Fibroblast of lung (primary cell): ENCODE results near the gene CHTF18. TPM values are rescaled to one million over a fixed set of nuclear protein-coding genes. Genes with fewer than 3 reads are reported as not detected.

Experiments
- DNase-seq, 2 donors: peaks; one replicate each; pipeline versions ENCODE4 v3.0.0 to v3.0.0-alpha.2; 2010; ENCODE audit warnings: low read depth in 2 of 2
- H2AFZ ChIP-seq: 2 replicates; pipeline ENCODE4 v1.5.1; 2012; ENCODE audit warnings: low read length, control low read depth, inconsistent platforms
- H3K27ac ChIP-seq: 2 replicates; pipeline ENCODE4 v1.5.1; 2011; ENCODE audit warnings: low read length, control low read depth; ENCODE audit not compliant: insufficient read depth
- H3K27me3 ChIP-seq: 2 replicates; pipeline ENCODE4 v1.5.1; 2011; ENCODE audit warnings: mild to moderate bottlenecking, low read length; ENCODE audit not compliant: control insufficient read depth, insufficient read depth
- H3K36me3 ChIP-seq: 2 replicates; pipeline ENCODE4 v1.5.1; 2011; ENCODE audit warnings: low read length; ENCODE audit not compliant: control insufficient read depth, insufficient read depth
- H3K4me1 ChIP-seq: 2 replicates; pipeline ENCODE4 v1.5.1; 2011; ENCODE audit warnings: low read length; ENCODE audit not compliant: control insufficient read depth, insufficient read depth; ENCODE audit errors: extremely low read depth
- H3K4me2 ChIP-seq: 2 replicates; pipeline ENCODE4 v1.5.1; 2011; ENCODE audit warnings: low read length, control low read depth; ENCODE audit not compliant: insufficient read depth; ENCODE audit errors: extremely low read depth
- H3K4me3 ChIP-seq, 4 experiments: fragments of 200-600 bp in 1 of 4; sonication (generic) in 1 of 4; replicated peaks in 1 of 4; 2 replicates each; pipeline ENCODE4 v1.5.1; 2011 to 2016; ENCODE audit warnings: low read length in 4 of 4, low read depth in 3 of 4, mild to moderate bottlenecking in 3 of 4, control low read depth in 2 of 4, inconsistent platforms in 1 of 4, mixed read lengths in 1 of 4; ENCODE audit not compliant: insufficient read depth in 1 of 4; ENCODE audit errors: control extremely low read depth in 1 of 4
- H3K79me2 ChIP-seq: 2 replicates; pipeline ENCODE4 v1.5.1; 2012; ENCODE audit warnings: mild to moderate bottlenecking, low read length, inconsistent platforms; ENCODE audit not compliant: control insufficient read depth, insufficient read depth
- H3K9ac ChIP-seq: 2 replicates; pipeline ENCODE4 v1.5.1; 2011; ENCODE audit warnings: mild to moderate bottlenecking, low read length, control low read depth; ENCODE audit not compliant: insufficient read depth
- H3K9me3 ChIP-seq: 2 replicates; pipeline ENCODE4 v1.5.1; 2012; ENCODE audit warnings: low read depth, low read length; ENCODE audit not compliant: control insufficient read depth, insufficient read depth
- H4K20me1 ChIP-seq: 2 replicates; pipeline ENCODE4 v1.5.1; 2011; ENCODE audit warnings: low read length; ENCODE audit not compliant: control insufficient read depth, insufficient read depth; ENCODE audit errors: extremely low read depth
- CTCF ChIP-seq, 2 donors: IDR thresholded peaks in 1 of 2; conservative IDR thresholded peaks in 1 of 2; 1 replicate in 1 of 2; 2 replicates in 1 of 2; pipeline ENCODE4 v1.5.1; 2011 to 2012; ENCODE audit warnings: low read length in 2 of 2, control low read depth in 1 of 2, inconsistent platforms in 1 of 2, low read depth in 1 of 2, mild to moderate bottlenecking in 1 of 2
- EZH2 ChIP-seq: IDR thresholded peaks from 2 replicates; pipeline ENCODE4 v1.5.1; 2012; ENCODE audit warnings: low read length, control low read depth, mild to moderate bottlenecking; ENCODE audit errors: missing control alignments
- polyA plus RNA-seq, 2 donors: library from polyadenylated mRNA; depleted of rRNA in 1 of 2; stranded (reverse) in 1 of 2; unstranded in 1 of 2; fragments of >200 nt; gene quantifications; 2 replicates each; pipeline ENCODE4 v1.2.1, GENCODE V29; 2011 to 2012; ENCODE audit warnings: missing spikeins in 1 of 2
- total RNA-seq: library from RNA; depleted of rRNA; stranded (reverse); fragments of >200 nt; gene quantifications from 2 replicates; pipeline ENCODE4 v1.2.1, GENCODE V29; 2014

CHTF18 gene
- total and polyA plus RNA-seq, 2 donors (not counting 1 experiment from before 2014, with no cell fraction given): 1.1 to 4.3 TPM

DNA sequence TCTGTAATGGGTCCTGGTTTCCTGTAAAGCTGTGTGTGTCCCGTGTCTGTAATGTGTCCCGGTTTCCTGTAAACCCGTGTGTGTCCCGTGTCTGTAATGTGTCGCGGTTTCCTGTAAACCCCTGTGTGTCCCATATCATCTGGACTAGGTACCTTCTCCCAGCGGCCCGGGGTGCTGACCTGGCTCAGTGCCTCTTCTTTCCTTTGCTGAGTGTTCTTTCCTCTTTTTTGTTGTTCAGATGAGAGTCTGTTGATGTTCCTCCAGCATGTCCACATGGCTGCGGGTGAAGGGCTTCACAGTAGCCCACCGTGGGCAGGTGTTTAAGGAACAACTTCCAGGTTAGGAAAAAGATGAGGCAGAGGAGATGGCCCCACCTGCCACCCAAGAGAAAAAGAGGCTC, 58.7 kb downstream of the CHTF18 start:
- Histone ChIP-seq H3K27ac (no peak overlapping the region), H3K79me2 (no peaks in the 10 kb centered on the region), H3K36me3 (no peaks in the 10 kb centered on the region), H3K9ac (no peak overlapping the region), H3K4me2 (no peak overlapping the region), H4K20me1 (no peaks in the 10 kb centered on the region), H3K4me1 (no peaks in the 10 kb centered on the region), H3K9me3 (no peaks in the 10 kb centered on the region), H3K27me3 (no peaks in the 10 kb centered on the region), H3K4me3 (no peak overlapping the region), H2AFZ (no peak overlapping the region)
- DNase-seq: no peak
- TF ChIP-seq EZH2 (no peak), CTCF (conservative IDR thresholded peaks at IDR 0.05 in 1 of 2, IDR thresholded peaks at IDR 0.05 in 1 of 2; ENCODE audit: low read depth in 1 of 2, low read length in 2 of 2) (no peak)

Other genes starting within 250 kb of the CHTF18 start
- gene PRR35, start 228.2 kb upstream of the CHTF18 start, total RNA-seq: not detected in 2 replicates
- gene PRR35, start 228.2 kb upstream of the CHTF18 start, polyA plus RNA-seq: not detected in 2 replicates
- gene NHLRC4, start 221.6 kb upstream of the CHTF18 start, total RNA-seq: 2.1 and 3.3 TPM in 2 replicates
- 0.34 and 0.66 TPM in 2 replicates for gene NHLRC4, start 221.6 kb upstream of the CHTF18 start, polyA plus RNA-seq
- 20.5 and 22.3 TPM in 2 replicates for gene PIGQ, start 218.7 kb upstream of the CHTF18 start, total RNA-seq
- gene PIGQ, start 218.7 kb upstream of the CHTF18 start, polyA plus RNA-seq: 11.2 and 13.0 TPM in 2 replicates
- gene RAB40C, start 198.6 kb upstream of the CHTF18 start, total RNA-seq: 9.8 and 11.6 TPM in 2 replicates
- 3.2 and 3.7 TPM in 2 replicates for gene RAB40C, start 198.6 kb upstream of the CHTF18 start, polyA plus RNA-seq
- gene WFIKKN1, start 157.6 kb upstream of the CHTF18 start, total RNA-seq: under 0.01 and 0.17 TPM in 2 replicates
- not detected in 2 replicates for gene WFIKKN1, start 157.6 kb upstream of the CHTF18 start, polyA plus RNA-seq
- 71.7 and 75.2 TPM in 2 replicates for gene METTL26, start 152.3 kb upstream of the CHTF18 start, total RNA-seq
- 39.2 and 49.7 TPM in 2 replicates for gene METTL26, start 152.3 kb upstream of the CHTF18 start, polyA plus RNA-seq
- 18.0 and 21.8 TPM in 2 replicates for gene MCRIP2, start 146.8 kb upstream of the CHTF18 start, total RNA-seq
- 2.8 and 3.4 TPM in 2 replicates for gene MCRIP2, start 146.8 kb upstream of the CHTF18 start, polyA plus RNA-seq
- 4.6 and 4.8 TPM in 2 replicates for gene WDR90, start 139.3 kb upstream of the CHTF18 start, total RNA-seq
- gene WDR90, start 139.3 kb upstream of the CHTF18 start, polyA plus RNA-seq: 2.9 and 4.4 TPM in 2 replicates
- gene RHOT2, start 120.5 kb upstream of the CHTF18 start, total RNA-seq: 27.7 and 29.6 TPM in 2 replicates
- gene RHOT2, start 120.5 kb upstream of the CHTF18 start, polyA plus RNA-seq: 35.4 and 39.7 TPM in 2 replicates
- gene RHBDL1, start 112.9 kb upstream of the CHTF18 start, total RNA-seq: 2.6 and 7.1 TPM in 2 replicates
- gene RHBDL1, start 112.9 kb upstream of the CHTF18 start, polyA plus RNA-seq: 0.76 and 1.4 TPM in 2 replicates
- 114 and 133 TPM in 2 replicates for gene STUB1, start 108.2 kb upstream of the CHTF18 start, total RNA-seq
- gene STUB1, start 108.2 kb upstream of the CHTF18 start, polyA plus RNA-seq: 94.6 and 146 TPM in 2 replicates
- gene JMJD8, start 104.3 kb upstream of the CHTF18 start, total RNA-seq: 19.8 and 23.8 TPM in 2 replicates
- gene JMJD8, start 104.3 kb upstream of the CHTF18 start, polyA plus RNA-seq: 31.5 and 37.8 TPM in 2 replicates
- gene WDR24, start 98.2 kb upstream of the CHTF18 start, total RNA-seq: 5.6 and 6.1 TPM in 2 replicates
- gene WDR24, start 98.2 kb upstream of the CHTF18 start, polyA plus RNA-seq: 2.1 and 3.5 TPM in 2 replicates
- gene FBXL16, start 82.8 kb upstream of the CHTF18 start, total RNA-seq: not detected in 2 replicates
- gene FBXL16, start 82.8 kb upstream of the CHTF18 start, polyA plus RNA-seq: 0.07 and 0.14 TPM in 2 replicates
- gene METRN, start 73.5 kb upstream of the CHTF18 start, total RNA-seq: 35.3 and 37.5 TPM in 2 replicates
- 5.3 and 6.1 TPM in 2 replicates for gene METRN, start 73.5 kb upstream of the CHTF18 start, polyA plus RNA-seq
- gene ANTKMT, start 67.5 kb upstream of the CHTF18 start, total RNA-seq: 24.9 and 31.5 TPM in 2 replicates
- gene ANTKMT, start 67.5 kb upstream of the CHTF18 start, polyA plus RNA-seq: 4.5 and 6.1 TPM in 2 replicates
- gene CCDC78, start 62.2 kb upstream of the CHTF18 start, total RNA-seq: 1.0 and 1.8 TPM in 2 replicates
- gene CCDC78, start 62.2 kb upstream of the CHTF18 start, polyA plus RNA-seq: 0.50 and 0.64 TPM in 2 replicates
- 14.1 and 16.3 TPM in 2 replicates for gene HAGHL, start 61.5 kb upstream of the CHTF18 start, total RNA-seq
- gene HAGHL, start 61.5 kb upstream of the CHTF18 start, polyA plus RNA-seq: 3.1 and 3.7 TPM in 2 replicates
- gene CIAO3, start 47.6 kb upstream of the CHTF18 start, total RNA-seq: 31.0 and 38.0 TPM in 2 replicates
- gene CIAO3, start 47.6 kb upstream of the CHTF18 start, polyA plus RNA-seq: 9.3 and 14.2 TPM in 2 replicates
- not detected in 2 replicates for gene MSLN, start 27.9 kb upstream of the CHTF18 start, total RNA-seq
- gene MSLN, start 27.9 kb upstream of the CHTF18 start, polyA plus RNA-seq: not detected in 2 replicates
- gene RPUSD1, start 239 bp upstream of the CHTF18 start, total RNA-seq: 15.9 and 16.2 TPM in 2 replicates
- gene RPUSD1, start 239 bp upstream of the CHTF18 start, polyA plus RNA-seq: 8.2 and 10.3 TPM in 2 replicates
- not detected in 2 replicates for gene GNG13, start 12.1 kb downstream of the CHTF18 start, total RNA-seq
- not detected in 2 replicates for gene GNG13, start 12.1 kb downstream of the CHTF18 start, polyA plus RNA-seq
- 10.0 and 12.6 TPM in 2 replicates for gene LMF1, start 182.4 kb downstream of the CHTF18 start, total RNA-seq
- 8.9 and 12.3 TPM in 2 replicates for gene LMF1, start 182.4 kb downstream of the CHTF18 start, polyA plus RNA-seq
- gene SOX8, start 193.2 kb downstream of the CHTF18 start, total RNA-seq: under 0.01 TPM in 1 of 2 replicates, not detected in the other
- gene SOX8, start 193.2 kb downstream of the CHTF18 start, polyA plus RNA-seq: 0.03 TPM in 1 of 2 replicates, not detected in the other